NT2/D1 (cell line): ENCODE measurements around the gene ZBTB20.

Experiments used
- SUZ12 ChIP-seq: IDR thresholded peaks from 2 replicates; pipeline ENCODE4 v1.6.1; 2011; ENCODE audit not compliant: insufficient read length, insufficient read depth; ENCODE audit errors: extremely low read depth
- YY1 ChIP-seq: IDR thresholded peaks from 2 replicates; pipeline ENCODE4 v1.6.1; 2011; ENCODE audit not compliant: insufficient read length, insufficient read depth
- ZNF274 ChIP-seq: IDR thresholded peaks from 2 replicates; pipeline ENCODE4 v1.6.1; 2011; ENCODE audit warnings: mild to moderate bottlenecking, low read depth, low read length

DNA sequence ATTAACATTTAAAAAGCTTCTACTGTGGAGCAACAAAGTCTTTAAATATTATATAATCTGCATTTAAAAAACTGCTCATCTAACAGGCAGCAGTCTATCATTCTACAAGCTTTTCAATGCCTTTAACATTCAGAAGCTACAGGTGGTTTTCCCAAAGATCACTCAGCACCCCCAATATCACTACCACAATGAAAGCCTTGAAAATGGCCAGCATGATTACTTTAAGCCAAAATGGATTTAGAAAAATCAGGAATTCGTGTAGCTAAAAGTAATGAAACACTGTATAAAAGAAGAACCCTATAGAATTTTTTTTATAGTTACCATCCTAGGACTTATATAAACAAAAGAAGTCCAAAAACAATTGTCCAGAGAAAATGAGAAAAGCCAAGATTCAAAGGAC, 452.8 kb downstream of the ZBTB20 start:
- TF ChIP-seq SUZ12 (no peak), ZNF274 (no peak), YY1 (no peak)
